GM18858 (cell line): ENCODE data around the gene WNT2.
"Not testable (repeated sequence)": the region's sequence is repeated elsewhere in the genome, so short reads cannot be mapped to it uniquely, and the experiment has no call there.

ENCODE experiments used
- ATAC-seq: cut with Tn5 transposase; IDR thresholded peaks from one replicate; pipeline ENCODE4 v1.9.1; 2021; ENCODE audit not compliant: unreplicated experiment

The WNT2 gene

DNA sequence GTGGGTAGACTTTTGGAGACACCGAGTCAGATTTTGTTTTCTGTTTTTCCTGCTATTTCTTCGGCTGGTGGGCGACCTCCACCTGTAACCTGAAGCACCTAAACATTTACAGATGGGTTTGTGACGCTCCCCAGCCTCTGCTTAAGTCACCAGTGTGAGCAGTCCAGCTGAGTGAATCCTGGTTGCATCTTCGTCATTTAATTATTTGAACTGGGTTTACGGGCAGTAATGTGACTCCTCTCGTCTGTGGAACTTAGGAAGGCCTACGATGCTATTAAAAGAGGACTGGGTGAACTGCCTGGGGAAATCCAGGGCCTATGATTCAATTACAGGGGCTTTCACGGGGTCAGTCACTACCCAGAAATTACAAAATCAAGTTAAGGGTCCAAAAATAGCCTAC is 52.5 kb downstream of the WNT2 start:
- ATAC-seq = no peak

DNA sequence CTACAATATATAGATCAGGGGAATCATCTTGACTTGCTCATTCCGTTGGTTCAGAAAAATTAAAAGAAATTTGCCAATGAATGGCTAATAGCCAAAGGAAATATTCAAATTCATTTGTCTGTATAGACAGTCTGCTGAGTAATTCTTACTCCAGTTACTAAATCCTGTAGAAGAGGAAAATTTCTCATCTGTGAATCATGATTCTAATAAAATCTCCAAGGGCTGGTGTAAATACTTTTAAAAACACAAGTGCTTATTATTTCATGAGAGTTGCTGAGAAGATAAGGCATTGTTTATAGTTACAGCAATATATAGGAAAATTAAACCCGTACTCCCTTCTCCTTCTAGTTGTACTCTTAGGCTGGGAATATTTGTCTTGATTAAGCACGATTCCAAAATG is 53.0 kb downstream of the WNT2 start:
- ATAC-seq = no peak

DNA sequence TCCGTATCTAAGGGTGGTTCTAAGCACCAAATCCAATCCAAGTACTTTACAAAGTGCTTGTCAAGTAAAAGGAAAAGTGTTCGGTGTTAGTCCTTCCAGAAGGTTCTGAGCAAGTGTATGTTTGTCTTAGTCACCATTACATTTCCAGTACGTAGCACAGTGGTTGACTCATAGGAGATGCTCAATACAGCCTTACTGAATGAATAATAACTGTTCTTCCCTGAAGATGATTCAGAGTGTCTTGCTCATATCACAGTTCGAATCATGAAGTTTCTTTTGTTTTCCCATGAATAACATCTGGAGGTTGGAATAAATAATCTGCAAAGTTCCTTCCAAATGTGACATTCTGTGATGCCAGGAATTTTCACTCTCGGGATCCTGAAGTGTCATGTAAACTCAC is 53.4 kb downstream of the WNT2 start:
- no peak for ATAC-seq

GRCh38 chr7:117264716-117265115 is 58.1 kb downstream of the WNT2 start:
- ATAC-seq = no peak

DNA sequence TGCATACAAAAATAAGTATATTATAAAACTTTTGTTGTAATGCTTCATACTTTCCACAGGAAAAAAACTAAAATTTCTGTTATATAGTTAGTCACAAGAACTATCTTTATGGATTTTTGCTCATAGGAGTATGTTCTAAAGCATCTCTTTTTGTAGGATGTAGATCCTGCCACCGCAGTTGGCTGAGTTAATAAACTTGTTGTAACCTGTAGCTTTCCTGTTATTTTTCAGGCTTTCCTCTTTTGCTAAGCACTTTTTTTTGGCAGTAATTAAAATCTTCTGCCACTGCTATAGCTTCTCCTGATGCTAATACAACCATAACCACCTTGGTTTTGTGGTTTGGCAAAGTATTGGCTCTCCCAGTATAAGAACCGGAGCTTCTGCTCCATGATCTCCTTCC is 60.3 kb downstream of the WNT2 start:
- no peak for ATAC-seq

GRCh38 chr7:117259615-117260014 is 63.2 kb downstream of the WNT2 start:
- no peak for ATAC-seq

DNA sequence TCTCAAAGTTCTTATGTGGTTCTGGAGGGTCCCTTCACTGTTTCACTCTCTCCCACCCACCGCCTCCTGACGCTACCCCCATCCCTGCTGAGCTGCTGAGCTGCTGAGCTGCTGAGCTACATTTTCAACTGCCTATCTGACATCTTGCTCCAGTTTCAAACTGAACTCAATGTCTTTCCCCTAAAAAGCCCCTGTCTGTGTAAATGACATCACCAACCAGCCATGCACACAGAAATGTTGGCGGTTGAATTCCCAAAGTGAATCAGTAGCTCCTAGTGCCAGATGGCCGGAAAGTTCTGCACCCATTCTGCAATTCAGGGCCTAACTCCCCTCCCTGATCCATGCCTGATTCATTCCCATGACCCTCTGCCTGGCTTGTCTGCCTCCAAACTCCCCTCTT is 71.2 kb downstream of the WNT2 start:
- peak; percentile 51 for ATAC-seq

DNA sequence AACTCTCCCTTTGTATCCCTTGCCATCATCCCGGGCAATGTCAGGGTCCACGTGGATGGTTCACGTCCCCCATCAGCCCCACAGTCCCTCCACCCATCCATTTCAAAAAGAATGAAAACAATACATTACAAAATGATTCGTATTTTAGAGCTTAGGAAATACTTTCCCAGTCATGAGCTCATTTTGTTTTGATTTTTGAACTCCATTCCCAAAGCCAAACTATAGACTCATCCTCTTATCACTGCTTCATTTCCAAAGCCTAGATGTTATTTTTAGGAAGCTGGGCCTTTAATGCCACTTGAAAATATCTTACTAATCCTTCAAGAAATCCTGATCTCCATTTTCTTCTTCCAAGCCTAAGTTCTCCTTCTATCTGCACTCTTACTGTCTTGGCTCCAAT is 72.1 kb downstream of the WNT2 start:
- no peak for ATAC-seq

DNA sequence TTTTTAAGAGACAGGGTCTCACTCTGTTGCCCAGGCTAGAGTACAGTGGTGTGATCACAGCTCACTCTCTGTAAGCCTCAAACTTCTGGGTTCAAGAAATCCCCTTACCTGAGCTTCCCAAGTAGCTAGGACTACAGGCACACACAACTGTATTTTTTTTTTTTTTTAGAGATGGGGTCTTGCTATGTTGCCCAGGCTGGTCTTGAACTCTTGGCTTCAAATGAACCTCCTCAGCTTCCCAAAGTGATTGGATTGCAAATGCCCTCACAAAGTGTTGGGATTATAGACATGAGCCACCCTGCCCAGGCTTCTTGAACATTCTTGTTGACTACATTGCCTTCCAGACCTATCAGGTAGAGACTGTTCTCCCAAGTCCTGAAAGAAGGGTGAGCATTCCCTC is 72.6 kb downstream of the WNT2 start:
- ATAC-seq = no peak

- ATAC-seq = no peak
These were observed 73.2 kb downstream of the WNT2 start for GRCh38 chr7:117249696-117250095.

DNA sequence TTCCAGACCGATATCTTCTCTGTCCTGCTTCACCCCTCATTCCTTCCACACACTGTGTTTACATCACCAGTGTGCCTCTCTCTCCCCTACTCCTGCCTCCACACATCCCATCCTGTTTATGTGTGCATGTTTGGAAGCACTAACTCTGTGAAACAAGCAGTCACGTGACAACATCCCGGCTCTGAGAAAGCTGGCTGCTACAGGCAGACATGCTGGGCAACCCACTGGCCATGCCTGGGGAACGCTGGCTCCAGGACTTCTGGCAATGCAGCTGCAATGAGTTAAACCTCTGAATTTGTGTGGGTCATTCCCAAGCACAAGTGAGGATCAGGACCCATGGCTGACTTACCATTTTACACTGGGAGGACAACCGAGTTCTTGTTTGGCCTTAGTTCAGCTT is 74.0 kb downstream of the WNT2 start:
- ATAC-seq = no peak

DNA sequence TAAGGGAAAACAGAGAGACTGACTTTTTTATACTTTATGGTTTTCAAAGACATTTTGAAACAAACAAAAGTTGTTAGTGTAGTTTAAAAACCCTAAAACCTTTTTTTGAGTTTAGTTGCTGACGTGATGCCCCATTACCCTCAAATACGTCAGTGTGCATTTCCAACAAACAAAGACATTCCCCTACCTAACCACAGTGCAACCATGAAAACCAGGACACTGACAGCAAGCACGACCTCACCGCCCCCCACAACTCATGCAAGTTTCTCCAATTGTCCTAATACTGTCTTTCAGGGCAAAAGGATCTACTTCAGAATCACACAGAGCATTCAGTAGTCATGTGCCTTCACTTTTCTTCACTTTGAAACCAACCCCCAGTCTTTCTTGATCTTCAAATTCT is 75.0 kb downstream of the WNT2 start:
- no peak for ATAC-seq

GRCh38 chr7:117245703-117246102 is 77.2 kb downstream of the WNT2 start:
- ATAC-seq = not testable (repeated sequence)

GRCh38 chr7:117243390-117243789 is 79.5 kb downstream of the WNT2 start:
- ATAC-seq = no peak

- no peak for ATAC-seq
These were observed 81.8 kb downstream of the WNT2 start for GRCh38 chr7:117241088-117241487.

DNA sequence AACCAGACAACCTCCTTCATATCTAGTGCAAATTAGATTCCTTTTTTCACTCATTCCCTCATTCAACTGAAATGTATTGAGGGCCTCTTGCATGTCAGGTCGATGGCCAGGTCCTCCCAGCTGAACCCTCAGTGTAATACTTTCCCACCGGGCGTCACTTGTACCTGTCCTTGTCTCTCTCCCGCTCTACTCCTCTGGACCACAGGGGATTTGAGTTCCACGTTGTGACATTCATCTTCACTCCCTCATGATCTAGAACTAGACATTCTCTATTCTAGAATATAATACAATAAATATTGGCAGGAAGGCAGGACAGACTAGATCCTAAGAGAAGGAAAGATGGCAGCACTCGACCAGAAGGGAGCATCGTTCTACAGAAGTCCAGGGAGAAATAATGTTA is 83.9 kb downstream of the WNT2 start:
- ATAC-seq = no peak

- ATAC-seq = no peak
These were observed 84.4 kb downstream of the WNT2 start for GRCh38 chr7:117238472-117238871.

DNA sequence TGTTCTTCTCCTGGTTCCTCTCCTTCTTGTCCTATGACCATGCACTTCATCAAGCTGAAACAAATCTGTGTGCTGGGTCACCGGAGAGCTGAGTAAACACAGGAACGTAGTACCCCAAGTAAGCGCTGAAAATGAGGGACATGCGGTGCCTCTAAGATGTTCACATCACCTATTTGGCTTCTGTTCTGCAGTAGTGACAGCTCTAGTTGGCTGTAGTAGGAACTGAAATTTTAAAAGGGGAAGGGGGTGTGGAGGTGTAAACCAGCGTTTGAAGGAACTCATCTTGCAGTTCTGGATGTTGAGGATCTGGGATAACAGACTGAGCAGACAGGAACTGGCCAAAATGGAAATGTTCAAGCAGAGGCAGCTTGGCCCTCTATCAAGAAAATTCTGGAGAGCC is 85.2 kb downstream of the WNT2 start:
- ATAC-seq = peak; percentile 58

GRCh38 chr7:117231047-117231359 is 91.9 kb downstream of the WNT2 start:
- peak; percentile 26 for ATAC-seq

DNA sequence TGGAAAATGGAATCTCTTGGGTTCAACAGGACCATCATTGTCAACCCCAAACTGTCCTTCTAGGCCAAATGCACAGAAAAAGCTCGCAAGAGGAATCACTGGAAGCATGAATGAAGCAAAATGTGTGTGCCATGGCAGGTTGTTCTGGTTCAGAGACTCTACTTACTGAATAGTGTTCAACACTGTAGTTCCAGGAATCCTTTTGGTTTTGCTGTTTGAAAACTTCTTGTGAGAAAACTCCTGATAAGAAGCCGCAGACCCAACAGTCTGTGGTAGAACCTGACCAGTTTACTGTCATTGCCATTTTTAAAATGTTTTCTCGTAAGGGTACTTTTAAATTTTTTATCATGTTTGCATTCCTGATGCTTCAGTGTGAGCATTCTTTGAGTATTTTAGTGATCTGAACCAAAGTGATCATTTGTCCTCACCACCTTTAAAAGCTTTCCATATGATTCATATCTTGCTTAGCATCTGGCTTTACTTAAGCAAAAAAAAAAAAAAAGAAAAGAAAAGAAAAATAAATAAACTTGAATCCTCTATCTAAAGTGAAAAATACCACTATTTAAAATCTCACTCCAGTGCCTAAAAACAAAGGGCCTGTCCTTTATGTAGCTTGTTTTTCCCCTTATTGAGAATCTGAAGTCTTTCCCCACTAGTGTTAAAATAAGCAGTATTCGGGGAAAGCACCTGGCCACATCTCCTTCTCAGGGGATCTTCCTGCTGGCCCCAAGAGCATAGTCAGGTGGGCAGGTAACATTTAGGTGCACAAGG is 92.4 kb downstream of the WNT2 start:
- peak; percentile 61 for ATAC-seq

DNA sequence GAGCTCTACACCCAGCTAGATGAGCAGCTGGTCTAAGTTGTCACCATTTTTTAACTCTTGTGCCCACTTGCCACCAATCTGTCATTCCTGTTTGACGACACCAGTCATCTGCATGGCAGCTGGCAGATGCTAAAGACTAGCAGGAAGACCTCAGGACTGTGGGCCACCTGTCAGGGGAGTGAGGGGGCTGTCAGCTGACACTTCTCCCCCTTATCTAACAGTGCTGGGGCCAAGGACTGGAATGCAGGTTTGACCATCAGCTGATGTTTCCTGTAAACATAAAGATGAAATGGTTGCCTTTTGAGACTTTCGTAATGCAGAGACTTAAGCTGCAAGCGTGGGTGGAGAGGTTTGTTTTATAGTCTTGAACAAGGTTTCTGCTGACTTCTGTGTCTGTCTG is 93.5 kb downstream of the WNT2 start:
- no peak for ATAC-seq

GRCh38 chr7:117227091-117227490 is 95.8 kb downstream of the WNT2 start:
- no peak for ATAC-seq

DNA sequence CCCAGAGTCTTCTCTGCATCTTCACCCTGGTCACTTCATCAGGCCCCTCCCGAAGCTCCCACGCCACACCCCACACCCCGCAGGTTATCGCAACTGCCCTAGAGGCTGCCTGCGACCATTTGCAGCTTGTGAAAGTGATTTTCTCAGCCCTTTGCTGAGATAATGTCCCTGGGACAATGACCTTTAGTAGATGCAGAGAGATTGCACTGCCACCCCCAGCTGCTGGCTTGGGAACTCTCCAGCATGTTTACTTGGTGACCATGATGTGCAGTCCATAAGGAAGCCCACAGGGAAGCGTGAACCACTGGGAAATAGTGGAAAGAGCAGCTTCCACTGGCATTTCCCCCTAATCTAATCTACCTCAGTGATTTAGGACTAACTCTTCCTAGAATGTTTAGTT is 97.3 kb downstream of the WNT2 start:
- ATAC-seq = no peak
